ENCODE data around the gene IFT88. TPM values are rescaled to one million over a fixed set of nuclear protein-coding genes. Genes with fewer than 3 reads are reported as not detected.
"Not testable (repeated sequence)": the region's sequence is repeated elsewhere in the genome, so short reads cannot be mapped to it uniquely, and the experiment has no call there.

Gene IFT88
- total RNA-seq, 1 experiment from 2014 or later = 19.4 TPM

- H3K27ac ChIP-seq (ENCODE audit: low read depth, low read length, poor library complexity, severe bottlenecking) = no peak overlapping the region
- intact Hi-C loops (cut with micrococcal nuclease; ENCODE audit: unreplicated experiment) = no loop called here
- H3K36me3 ChIP-seq (ENCODE audit: insufficient read depth, low read length, poor library complexity, severe bottlenecking) = no peaks in the 10 kb centered on the region
- ChIA-PET POLR2A (ENCODE audit: low non-redundant PET) (no interaction called here), CTCF (no interaction called here)
- no TSS peak for BruUV-seq (replicated peaks)
- H3K9me3 ChIP-seq (ENCODE audit: low read depth, low read length, poor library complexity, severe bottlenecking) = no peaks in the 10 kb centered on the region
- H3K4me1 ChIP-seq (ENCODE audit: insufficient read depth, low read length, poor library complexity, severe bottlenecking) = no peaks in the 10 kb centered on the region
- no peaks in the 10 kb centered on the region for H3K27me3 ChIP-seq (replicated peaks; ENCODE audit: insufficient read depth, low read depth, low read length, poor library complexity)
- DNase-seq (ENCODE audit: low spot score) = no peak
- H3K4me3 ChIP-seq (ENCODE audit: low read depth, low read length, poor library complexity, severe bottlenecking) = no peak overlapping the region
- no peak for TF ChIP-seq EZH2 (IDR thresholded peaks at IDR 0.05; ENCODE audit: borderline replicate concordance, low read depth, low read length, poor library complexity, severe bottlenecking)
- no peak for TF ChIP-seq CTCF (conservative IDR thresholded peaks at IDR 0.05; ENCODE audit: low read depth, low read length)
Measured at GRCh38 chr13:20679879-20680278, 112.9 kb downstream of the IFT88 start.

- intact Hi-C loops (cut with micrococcal nuclease; ENCODE audit: unreplicated experiment) = no loop called here
- CTCF ChIA-PET = no interaction called here
- H3K4me1 ChIP-seq (ENCODE audit: insufficient read depth, low read length, poor library complexity, severe bottlenecking) = no peaks in the 10 kb centered on the region
- DNase-seq (ENCODE audit: low spot score) = no peak
- POLR2A ChIA-PET (ENCODE audit: low non-redundant PET) = no interaction called here
- H3K27me3 ChIP-seq (replicated peaks; ENCODE audit: insufficient read depth, low read depth, low read length, poor library complexity) = no peaks in the 10 kb centered on the region
- no peaks in the 10 kb centered on the region for H3K36me3 ChIP-seq (ENCODE audit: insufficient read depth, low read length, poor library complexity, severe bottlenecking)
- H3K9me3 ChIP-seq (ENCODE audit: low read depth, low read length, poor library complexity, severe bottlenecking) = no peaks in the 10 kb centered on the region
- H3K27ac ChIP-seq (ENCODE audit: low read depth, low read length, poor library complexity, severe bottlenecking) = no peak overlapping the region
- BruUV-seq (replicated peaks) = no TSS peak
- H3K4me3 ChIP-seq (ENCODE audit: low read depth, low read length, poor library complexity, severe bottlenecking) = no peak overlapping the region
- no peak for TF ChIP-seq EZH2 (IDR thresholded peaks at IDR 0.05; ENCODE audit: borderline replicate concordance, low read depth, low read length, poor library complexity, severe bottlenecking)
- no peak for TF ChIP-seq CTCF (conservative IDR thresholded peaks at IDR 0.05; ENCODE audit: low read depth, low read length)
Measured at GRCh38 chr13:20680416-20681080, 113.6 kb downstream of the IFT88 start.

GRCh38 chr13:20681481-20681880, 114.5 kb downstream of the IFT88 start:
- CTCF ChIA-PET = not testable (repeated sequence)

GRCh38 chr13:20682061-20682460, 115.1 kb downstream of the IFT88 start:
- ChIA-PET CTCF (no interaction called here), POLR2A (ENCODE audit: low non-redundant PET) (no interaction called here)
- Histone ChIP-seq H3K4me1 (ENCODE audit: insufficient read depth, low read length, poor library complexity, severe bottlenecking) (no peaks in the 10 kb centered on the region), H3K27ac (ENCODE audit: low read depth, low read length, poor library complexity, severe bottlenecking) (no peak overlapping the region), H3K4me3 (ENCODE audit: low read depth, low read length, poor library complexity, severe bottlenecking) (no peak overlapping the region), H3K27me3 (replicated peaks; ENCODE audit: insufficient read depth, low read depth, low read length, poor library complexity) (no peaks in the 10 kb centered on the region), H3K9me3 (ENCODE audit: low read depth, low read length, poor library complexity, severe bottlenecking) (no peaks in the 10 kb centered on the region), H3K36me3 (ENCODE audit: insufficient read depth, low read length, poor library complexity, severe bottlenecking) (no peaks in the 10 kb centered on the region)
- no peak for TF ChIP-seq EZH2 (IDR thresholded peaks at IDR 0.05; ENCODE audit: borderline replicate concordance, low read depth, low read length, poor library complexity, severe bottlenecking)
- no peak for TF ChIP-seq CTCF (conservative IDR thresholded peaks at IDR 0.05; ENCODE audit: low read depth, low read length)
- no peak for DNase-seq (ENCODE audit: low spot score)
- no TSS peak for BruUV-seq (replicated peaks)
- intact Hi-C loops (cut with micrococcal nuclease; ENCODE audit: unreplicated experiment) = no loop called here

More at GRCh38 chr13:20681481-20681880, 114.5 kb downstream of the IFT88 start:
- BruUV-seq (replicated peaks); intact Hi-C loops (cut with micrococcal nuclease; ENCODE audit: unreplicated experiment); H3K4me3 ChIP-seq (ENCODE audit: low read depth, low read length, poor library complexity, severe bottlenecking); DNase-seq (ENCODE audit: low spot score); POLR2A ChIA-PET (ENCODE audit: low non-redundant PET); H3K27ac ChIP-seq (ENCODE audit: low read depth, low read length, poor library complexity, severe bottlenecking); H3K27me3 ChIP-seq (replicated peaks; ENCODE audit: insufficient read depth, low read depth, low read length, poor library complexity); H3K4me1 ChIP-seq (ENCODE audit: insufficient read depth, low read length, poor library complexity, severe bottlenecking); H3K9me3 ChIP-seq (ENCODE audit: low read depth, low read length, poor library complexity, severe bottlenecking); H3K36me3 ChIP-seq (ENCODE audit: insufficient read depth, low read length, poor library complexity, severe bottlenecking): not testable (repeated sequence)
